Neuronal stem cell (in vitro differentiated cells): ENCODE measurements around the gene CYP4F3.

Experiments used
- DNase-seq: peaks from one replicate; pipeline ENCODE4 v3.0.0-alpha.2; 2013; ENCODE audit warnings: low spot score
- H2AFZ ChIP-seq: one replicate; pipeline ENCODE4 v1.6.1; 2013; ENCODE audit warnings: mild to moderate bottlenecking, low read length, inconsistent platforms
- H2AK5ac ChIP-seq: 2 replicates; pipeline ENCODE4 v1.6.1; 2013; ENCODE audit warnings: low read depth, mild to moderate bottlenecking, inconsistent platforms, low read length, moderate library complexity, mixed read lengths
- H2BK120ac ChIP-seq: 2 replicates; pipeline ENCODE4 v1.6.1; 2013; ENCODE audit warnings: low read depth, mild to moderate bottlenecking, inconsistent platforms, low read length, moderate library complexity, mixed read lengths
- H2BK12ac ChIP-seq: one replicate; pipeline ENCODE4 v1.6.1; 2013; ENCODE audit warnings: low read length, inconsistent platforms
- H2BK15ac ChIP-seq: 2 replicates; pipeline ENCODE4 v1.6.1; 2013; ENCODE audit warnings: mild to moderate bottlenecking, low read length, inconsistent platforms, mixed read lengths
- H2BK5ac ChIP-seq: one replicate; pipeline ENCODE4 v1.6.1; 2013; ENCODE audit warnings: inconsistent platforms, mild to moderate bottlenecking, low read length, moderate library complexity
- H3K14ac ChIP-seq: one replicate; pipeline ENCODE4 v1.6.1; 2013; ENCODE audit warnings: low read length, inconsistent platforms
- H3K18ac ChIP-seq: 2 replicates; pipeline ENCODE4 v1.6.1; 2013; ENCODE audit warnings: low read length, inconsistent platforms
- H3K23ac ChIP-seq: 2 replicates; pipeline ENCODE4 v1.6.1; 2013; ENCODE audit warnings: low read depth, mild to moderate bottlenecking, mixed read lengths, low read length, inconsistent platforms; ENCODE audit not compliant: poor library complexity
- H3K27ac ChIP-seq: replicated peaks from 3 replicates; pipeline ENCODE4 v1.5.1; 2013; ENCODE audit warnings: low read length, inconsistent platforms
- H3K27me3 ChIP-seq, 3 experiments: 2 replicates each; pipeline ENCODE4 v1.6.1; 2013; ENCODE audit warnings: low read length in 3 of 3, mild to moderate bottlenecking in 2 of 3, inconsistent platforms in 1 of 3, low read depth in 1 of 3, mixed read lengths in 1 of 3, moderate library complexity in 1 of 3; ENCODE audit not compliant: control insufficient read depth in 3 of 3, insufficient read depth in 3 of 3
- H3K36me3 ChIP-seq, 2 donors: replicated peaks in 1 of 2; 2 replicates each; pipeline ENCODE4 v1.6.1; 2013; ENCODE audit warnings: low read length in 2 of 2; ENCODE audit not compliant: control insufficient read depth in 2 of 2, insufficient read depth in 2 of 2
- H3K4ac ChIP-seq: 2 replicates; pipeline ENCODE4 v1.6.1; 2013; ENCODE audit warnings: inconsistent platforms, mild to moderate bottlenecking, low read length, moderate library complexity
- H3K4me1 ChIP-seq, 2 donors: 1 replicate in 1 of 2; 2 replicates in 1 of 2; pipeline ENCODE4 v1.6.1; 2013; ENCODE audit warnings: low read length in 2 of 2, low read depth in 1 of 2; ENCODE audit not compliant: control insufficient read depth in 2 of 2, insufficient read depth in 1 of 2
- H3K4me2 ChIP-seq: one replicate; pipeline ENCODE4 v1.6.1; 2013; ENCODE audit warnings: mild to moderate bottlenecking, low read length, inconsistent platforms; ENCODE audit not compliant: insufficient read depth, poor library complexity, severe bottlenecking
- H3K4me3 ChIP-seq, 2 donors: 2 replicates each; pipeline ENCODE4 v1.5.1; 2013; ENCODE audit warnings: low read length in 2 of 2, mild to moderate bottlenecking in 2 of 2, inconsistent platforms in 1 of 2, moderate library complexity in 1 of 2
- H3K79me1 ChIP-seq: one replicate; pipeline ENCODE4 v1.6.1; 2013; ENCODE audit warnings: low read depth, mild to moderate bottlenecking, inconsistent platforms, low read length, moderate library complexity
- H3K9ac ChIP-seq: one replicate; pipeline ENCODE4 v1.6.1; 2013; ENCODE audit warnings: mild to moderate bottlenecking, low read depth, low read length, inconsistent platforms; ENCODE audit not compliant: poor library complexity
- H3K9me3 ChIP-seq, 2 donors: replicated peaks in 1 of 2; 2 replicates each; pipeline versions ENCODE3 to v1.6.1; 2013; ENCODE audit warnings: low read length in 2 of 2, mild to moderate bottlenecking in 2 of 2, inconsistent platforms in 1 of 2, low read depth in 1 of 2, mixed read lengths in 1 of 2, moderate library complexity in 1 of 2; ENCODE audit not compliant: control insufficient read depth in 2 of 2, insufficient read depth in 1 of 2
- H4K8ac ChIP-seq: one replicate; pipeline ENCODE4 v1.6.1; 2013; ENCODE audit warnings: low read depth, mild to moderate bottlenecking, inconsistent platforms, low read length, moderate library complexity
- H4K91ac ChIP-seq: one replicate; pipeline ENCODE4 v1.6.1; 2013; ENCODE audit warnings: low read length, low read depth, mild to moderate bottlenecking, inconsistent platforms; ENCODE audit not compliant: poor library complexity
- WGBS, 2 donors: extraction: QIAGEN DNeasy Blood & Tissue Kit; methylation state at CpG; one replicate each; pipeline ENCODE4 v1.1.7; 2013; ENCODE audit warnings: missing lambda C conversion rate in 2 of 2, mixed read lengths in 1 of 2; ENCODE audit not compliant: insufficient read length in 2 of 2, insufficient replicate concordance in 1 of 2; ENCODE audit errors: extremely low coverage in 2 of 2; 5-methylcytosine and 5-hydroxymethylcytosine counted together

Gene CYP4F3

DNA sequence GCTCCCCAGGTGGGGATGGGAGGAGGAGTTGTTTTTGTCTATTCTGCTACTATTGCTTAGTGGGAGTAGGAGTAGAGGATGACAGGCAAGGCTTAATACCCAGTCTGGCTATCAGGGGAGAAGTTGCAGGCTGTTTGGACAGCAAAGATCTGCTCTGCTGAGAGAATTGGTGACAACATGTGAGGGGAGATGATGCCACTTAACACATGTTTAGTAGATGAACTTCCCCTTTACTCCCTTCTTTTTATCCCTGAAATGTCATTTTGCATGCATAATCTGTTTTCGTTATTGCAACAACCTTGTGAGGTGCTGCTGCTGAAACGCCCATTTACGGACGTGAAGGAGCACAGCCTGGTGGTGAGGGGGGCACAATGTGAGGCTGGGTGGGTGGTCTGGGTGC lies 29.2 kb downstream of the CYP4F3 start:
- Histone ChIP-seq H3K23ac (no peak overlapping the region), H3K4me1 (no peaks in the 10 kb centered on the region), H3K27ac (no peak overlapping the region), H2BK120ac (no peak overlapping the region), H3K9me3 (peaks cover 0 to 39% of the 10 kb centered on the region in 2 donors), H3K18ac (no peak overlapping the region), H3K27me3 (no peaks in the 10 kb centered on the region), H3K4ac (no peak overlapping the region), H3K79me1 (peaks cover 2% of the 10 kb centered on the region), H3K9ac (no peak overlapping the region), H2BK15ac (no peak overlapping the region), H3K36me3 (no peaks in the 10 kb centered on the region), H2BK5ac (no peak overlapping the region), H2AK5ac (no peak overlapping the region), H4K8ac (no peak overlapping the region), H4K91ac (no peak overlapping the region), H2AFZ (no peak overlapping the region), H2BK12ac (no peak overlapping the region), H3K14ac (no peak overlapping the region), H3K4me2 (no peak overlapping the region), H3K4me3 (no peak overlapping the region)
- DNase-seq: no peak
- WGBS, 2 donors: no CpG with 5 or more reads among the region's 4 CpGs

DNA sequence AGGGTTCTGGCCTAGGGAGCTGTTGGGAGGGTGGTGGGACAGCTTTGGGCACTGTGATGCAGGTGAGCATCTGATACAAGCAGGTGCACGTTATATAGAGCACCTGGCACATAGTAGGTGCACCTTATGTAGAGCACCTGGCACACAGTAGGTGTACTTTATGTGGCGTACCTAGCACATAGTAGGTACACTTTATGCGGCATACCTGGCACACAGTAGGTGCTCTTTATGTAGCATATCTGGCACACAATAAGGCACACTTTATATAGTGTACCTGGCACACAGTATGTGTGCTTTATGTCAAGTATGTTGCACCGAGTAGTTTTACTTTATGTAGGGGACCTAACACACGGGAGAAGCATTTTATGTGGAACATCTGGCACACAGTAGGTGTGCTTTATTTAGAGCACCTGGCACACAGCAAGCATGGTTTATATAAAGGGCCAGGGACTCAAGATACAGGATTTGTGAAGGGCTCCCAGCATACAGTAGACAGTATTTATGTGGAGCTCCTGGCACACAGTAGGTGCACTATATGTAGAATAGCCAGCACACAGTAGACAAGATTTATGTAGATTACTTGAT lies 30.6 kb downstream of the CYP4F3 start:
- no peak overlapping the region for H4K91ac ChIP-seq

DNA sequence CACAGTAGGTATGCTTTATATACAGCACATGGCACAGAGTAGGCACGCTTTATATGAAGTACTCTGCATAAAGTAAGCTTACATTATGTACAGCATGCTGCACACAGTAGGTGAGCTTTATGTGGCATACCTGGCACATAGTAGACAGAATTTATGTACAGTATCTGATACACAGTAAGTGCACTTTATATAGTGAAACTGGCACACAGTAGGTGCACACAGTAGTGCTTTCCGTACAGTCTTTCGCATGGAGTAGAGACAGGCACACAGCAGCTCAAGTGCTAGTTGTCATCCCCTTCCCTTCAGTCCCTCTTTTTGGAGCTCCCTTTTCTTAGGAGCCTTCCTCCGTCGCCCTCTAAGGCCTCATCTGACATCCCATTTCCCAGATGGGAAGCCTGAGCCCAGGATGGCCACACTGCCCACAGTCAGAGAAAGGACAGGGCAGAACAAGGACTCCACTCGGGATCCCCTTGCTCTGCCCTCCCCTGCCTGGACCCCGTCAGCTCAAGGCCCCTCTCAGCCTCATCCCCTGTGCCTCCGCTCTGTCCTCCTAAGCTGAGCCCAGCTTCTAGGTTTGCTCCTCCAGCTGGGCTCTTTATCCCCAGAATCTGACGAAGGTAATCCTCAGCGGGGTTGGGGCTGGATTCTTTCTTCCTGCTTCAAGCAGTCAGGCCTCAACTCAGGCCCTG lies 31.3 kb downstream of the CYP4F3 start:
- no peak overlapping the region for H2BK15ac ChIP-seq
- H3K4ac ChIP-seq: no peak overlapping the region
- H3K27ac ChIP-seq: no peak overlapping the region
- H2BK120ac ChIP-seq: no peak overlapping the region
- H3K23ac ChIP-seq: no peak overlapping the region
- no peak overlapping the region for H3K18ac ChIP-seq
- no CpG with 5 or more reads among the region's 10 CpGs for WGBS, 2 donors
- H4K8ac ChIP-seq: no peak overlapping the region
- no peaks in the 10 kb centered on the region for H3K27me3 ChIP-seq
- H3K9ac ChIP-seq: no peak overlapping the region
- no peak overlapping the region for H2AFZ ChIP-seq
- no peaks in the 10 kb centered on the region for H3K4me1 ChIP-seq
- DNase-seq: no peak
- no peak overlapping the region for H3K14ac ChIP-seq
- H3K79me1 ChIP-seq: peaks cover 2% of the 10 kb centered on the region
- H3K36me3 ChIP-seq: no peaks in the 10 kb centered on the region
- H4K91ac ChIP-seq: no peak overlapping the region
- H2BK5ac ChIP-seq: no peak overlapping the region
- no peak overlapping the region for H2BK12ac ChIP-seq
- no peak overlapping the region for H3K4me2 ChIP-seq
- peaks cover 0 to 34% of the 10 kb centered on the region in 2 donors for H3K9me3 ChIP-seq
- H3K4me3 ChIP-seq: no peak overlapping the region
- H2AK5ac ChIP-seq: no peak overlapping the region

More for the DNA sequence above, 30.6 kb downstream of the CYP4F3 start:
- no peak overlapping the region for H3K23ac ChIP-seq
- no peak overlapping the region for H3K4me3 ChIP-seq
- no peak overlapping the region for H2BK5ac ChIP-seq
- H2AFZ ChIP-seq: no peak overlapping the region
- H2AK5ac ChIP-seq: no peak overlapping the region
- no peaks in the 10 kb centered on the region for H3K4me1 ChIP-seq
- no peak overlapping the region for H3K9ac ChIP-seq
- no peak overlapping the region for H2BK120ac ChIP-seq
- H3K79me1 ChIP-seq: peaks cover 2% of the 10 kb centered on the region
- H3K14ac ChIP-seq: no peak overlapping the region
- no peak overlapping the region for H4K8ac ChIP-seq
- no peak overlapping the region for H2BK15ac ChIP-seq
- H3K36me3 ChIP-seq: no peaks in the 10 kb centered on the region
- H3K18ac ChIP-seq: no peak overlapping the region
- H3K27ac ChIP-seq: no peak overlapping the region
- no peaks in the 10 kb centered on the region for H3K27me3 ChIP-seq
- DNase-seq: no peak
- WGBS, 2 donors: no CpG with 5 or more reads among the region's 5 CpGs
- H3K9me3 ChIP-seq: peaks cover 0 to 34% of the 10 kb centered on the region in 2 donors
- H3K4ac ChIP-seq: no peak overlapping the region
- H2BK12ac ChIP-seq: no peak overlapping the region
- no peak overlapping the region for H3K4me2 ChIP-seq

DNA sequence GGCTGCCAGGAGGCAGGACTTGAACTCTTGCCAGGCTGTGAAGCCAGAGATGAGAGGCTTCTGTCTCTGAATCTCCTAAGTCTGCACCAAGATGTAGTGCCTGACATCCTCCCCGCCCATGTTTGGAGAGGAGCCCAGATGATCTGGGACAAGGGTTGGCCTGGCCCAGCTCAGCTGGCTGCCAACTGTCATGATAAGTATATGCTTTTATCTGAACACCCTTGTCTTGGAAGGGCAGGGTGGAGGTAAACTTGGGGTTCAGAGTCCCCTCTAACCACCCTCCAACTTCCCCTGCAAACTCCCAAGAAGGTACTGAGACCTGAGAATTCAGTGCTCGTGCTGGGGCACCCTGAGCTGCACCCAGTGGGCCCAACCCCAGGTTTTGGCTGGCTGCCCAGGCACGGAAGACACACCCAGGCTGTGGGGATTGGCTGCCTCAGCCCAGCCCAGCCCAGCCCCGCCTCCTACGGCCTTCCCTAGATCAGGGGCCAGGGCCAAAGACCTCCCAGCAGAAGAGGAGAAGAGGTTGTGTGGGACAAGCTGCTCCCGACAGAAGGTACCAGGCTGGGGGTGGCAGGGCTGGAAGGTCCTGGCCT lies 32.0 kb downstream of the CYP4F3 start, which contains the start of gene CYP4F12:
Gene CYP4F12, plus strand, starts transcription at position 508 of the 596 bp plus-strand sequence. CDS start 443 bp downstream, outside the sequence.
- H3K4ac ChIP-seq: no peak within 1 kb of the TSS
- no peak within 1 kb of the TSS for H3K23ac ChIP-seq
- no peak within 1 kb of the TSS for H3K18ac ChIP-seq
- no peak within 1 kb of the TSS for H3K27ac ChIP-seq
- H3K36me3 ChIP-seq: no peaks in the 10 kb centered on the region
- DNase-seq: no peak
- no peak within 1 kb of the TSS for H2AFZ ChIP-seq
- H3K9me3 ChIP-seq: peaks cover 0 to 34% of the 10 kb centered on the region in 2 donors
- no peak within 1 kb of the TSS for H2BK15ac ChIP-seq
- WGBS, 2 donors: no CpG with 5 or more reads among the region's 6 CpGs
- no peaks in the 10 kb centered on the region for H3K27me3 ChIP-seq
- H3K4me3 ChIP-seq: no peak within 1 kb of the TSS
- H3K4me1 ChIP-seq: no peaks in the 10 kb centered on the region
- peaks cover 2% of the 10 kb centered on the region for H3K79me1 ChIP-seq
- H4K8ac ChIP-seq: no peak within 1 kb of the TSS
- H3K9ac ChIP-seq: no peak within 1 kb of the TSS
- H2AK5ac ChIP-seq: no peak within 1 kb of the TSS
- no peak within 1 kb of the TSS for H3K14ac ChIP-seq
- H2BK120ac ChIP-seq: no peak within 1 kb of the TSS
- H3K4me2 ChIP-seq: no peak within 1 kb of the TSS
- no peak within 1 kb of the TSS for H2BK5ac ChIP-seq
- H2BK12ac ChIP-seq: no peak within 1 kb of the TSS
- no peak within 1 kb of the TSS for H4K91ac ChIP-seq
